ENCODE results near the gene GPR152.
A peak's percentile ranks its signal among the peaks of the same experiment; 100 is the strongest.

GPR152 gene

GRCh38 chr11:67445515-67445914 is 7.0 kb downstream of the GPR152 start:
- 93% methylated on average over 3 of the region's 5 CpGs for WGBS (ENCODE audit: insufficient coverage)
- Histone ChIP-seq H3K4me3 (ENCODE audit: control insufficient read depth in 1 of 7, extremely low read depth in 1 of 7, insufficient read depth in 4 of 7, low read depth in 2 of 7, low read length in 6 of 7) (peak overlapping the region in 1 of 7 experiments; percentile 68), H3K27ac (ENCODE audit: insufficient read depth in 1 of 2, low read depth in 1 of 2, low read length in 2 of 2, poor library complexity in 1 of 2, severe bottlenecking in 2 of 2) (no peak overlapping the region), H3K27me3 (replicated peaks in 2 of 5; ENCODE audit: control insufficient read depth in 4 of 5, insufficient read depth in 5 of 5, low read length in 4 of 5) (no peaks in the 10 kb centered on the region), H3K4me1 (ENCODE audit: control extremely low read depth in 1 of 4, control insufficient read depth in 4 of 4, insufficient read depth in 4 of 4, low read length in 3 of 4) (peaks cover 0 to 54% (median 42%) of the 10 kb centered on the region in 4 experiments), H3K9me3 (ENCODE audit: control extremely low read depth in 1 of 5, control insufficient read depth in 4 of 5, insufficient read depth in 2 of 5, low read depth in 1 of 5, low read length in 4 of 5) (no peaks in the 10 kb centered on the region), H3K36me3 (ENCODE audit: control insufficient read depth in 4 of 4, insufficient read depth in 4 of 4, low read length in 3 of 4) (peaks cover 0 to 8% (median 0%) of the 10 kb centered on the region in 4 experiments)
- CTCF ChIA-PET: no interaction called here
- DNase-seq: no peak
- POLR2A ChIA-PET: no interaction called here

- Histone ChIP-seq H3K4me3 (ENCODE audit: control insufficient read depth in 1 of 7, extremely low read depth in 1 of 7, insufficient read depth in 4 of 7, low read depth in 2 of 7, low read length in 6 of 7) (peak overlapping the region in 4 of 7 experiments; percentile 27 to 75 (median 64)), H3K27me3 (replicated peaks in 2 of 5; ENCODE audit: control insufficient read depth in 4 of 5, insufficient read depth in 5 of 5, low read length in 4 of 5) (no peaks in the 10 kb centered on the region), H3K27ac (ENCODE audit: insufficient read depth in 1 of 2, low read depth in 1 of 2, low read length in 2 of 2, poor library complexity in 1 of 2, severe bottlenecking in 2 of 2) (peak overlapping the region in 1 of 2 experiments; percentile 66), H3K36me3 (ENCODE audit: control insufficient read depth in 4 of 4, insufficient read depth in 4 of 4, low read length in 3 of 4) (peaks cover 0 to 22% (median 0%) of the 10 kb centered on the region in 4 experiments), H3K4me1 (ENCODE audit: control extremely low read depth in 1 of 4, control insufficient read depth in 4 of 4, insufficient read depth in 4 of 4, low read length in 3 of 4) (peaks cover 0 to 66% (median 58%) of the 10 kb centered on the region in 4 experiments), H3K9me3 (ENCODE audit: control extremely low read depth in 1 of 5, control insufficient read depth in 4 of 5, insufficient read depth in 2 of 5, low read depth in 1 of 5, low read length in 4 of 5) (no peaks in the 10 kb centered on the region)
- POLR2A ChIA-PET: no interaction called here
- CTCF ChIA-PET: no interaction called here
- no peak for DNase-seq
- WGBS (ENCODE audit: insufficient coverage): 74% methylated on average over 30 of the region's 45 CpGs
These were observed 9.8 kb downstream of the GPR152 start for GRCh38 chr11:67442504-67443404.

DNA sequence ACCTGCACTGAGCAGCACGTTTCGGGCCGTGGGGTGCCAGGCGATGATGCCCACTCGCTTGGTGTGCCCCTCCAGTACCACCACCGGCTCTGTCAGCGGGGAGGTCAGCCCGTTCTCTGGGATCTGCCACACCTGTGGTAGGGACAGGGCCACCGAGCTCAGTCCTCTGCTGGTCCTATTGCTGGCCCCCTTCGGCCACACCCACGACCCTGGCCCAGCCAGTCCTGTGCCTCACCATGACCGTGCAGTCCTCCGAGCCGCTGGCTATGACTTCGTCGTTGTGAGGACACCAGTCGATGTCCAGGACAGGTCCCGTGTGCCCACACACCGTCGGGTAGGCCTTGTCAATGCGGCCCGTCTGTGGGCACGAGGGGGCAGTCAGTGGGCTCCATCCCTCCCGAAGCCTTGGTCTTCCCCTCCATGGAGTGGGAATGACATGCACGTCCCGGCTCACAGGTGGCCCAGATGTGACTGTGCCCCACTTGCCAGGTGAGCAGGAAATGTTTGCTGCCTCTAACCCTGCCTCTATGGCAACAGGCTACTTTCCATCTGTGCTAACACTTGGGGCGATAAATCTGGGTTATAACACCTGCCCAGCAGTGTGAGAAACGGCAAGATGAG is 10.7 kb downstream of the GPR152 start:
- no peak overlapping the region for H3K27ac ChIP-seq (ENCODE audit: insufficient read depth in 1 of 2, low read depth in 1 of 2, low read length in 2 of 2, poor library complexity in 1 of 2, severe bottlenecking in 2 of 2)
- H3K36me3 ChIP-seq (ENCODE audit: control insufficient read depth in 4 of 4, insufficient read depth in 4 of 4, low read length in 3 of 4): peaks cover 0 to 25% (median 0%) of the 10 kb centered on the region in 4 experiments
- no peak overlapping the region for H3K4me3 ChIP-seq (ENCODE audit: control insufficient read depth in 1 of 7, extremely low read depth in 1 of 7, insufficient read depth in 4 of 7, low read depth in 2 of 7, low read length in 6 of 7)
- POLR2A ChIA-PET: no interaction called here
- no peaks in the 10 kb centered on the region for H3K27me3 ChIP-seq (replicated peaks in 2 of 5; ENCODE audit: control insufficient read depth in 4 of 5, insufficient read depth in 5 of 5, low read length in 4 of 5)
- CTCF ChIA-PET: interaction anchor here (1.2 to 2.1 kb wide), 4 partner anchors 13 to 51 kb away, joined by 3 to 11 read pairs (median 3); partner anchors contain the start of genes PPP1CA, RAD9A and RPS6KB2
- no peaks in the 10 kb centered on the region for H3K9me3 ChIP-seq (ENCODE audit: control extremely low read depth in 1 of 5, control insufficient read depth in 4 of 5, insufficient read depth in 2 of 5, low read depth in 1 of 5, low read length in 4 of 5)
- peaks cover 1 to 73% (median 65%) of the 10 kb centered on the region in 4 experiments for H3K4me1 ChIP-seq (ENCODE audit: control extremely low read depth in 1 of 4, control insufficient read depth in 4 of 4, insufficient read depth in 4 of 4, low read length in 3 of 4)
- DNase-seq: no peak
- 93% methylated on average over 28 of the region's 28 CpGs for WGBS (ENCODE audit: insufficient coverage)

DNA sequence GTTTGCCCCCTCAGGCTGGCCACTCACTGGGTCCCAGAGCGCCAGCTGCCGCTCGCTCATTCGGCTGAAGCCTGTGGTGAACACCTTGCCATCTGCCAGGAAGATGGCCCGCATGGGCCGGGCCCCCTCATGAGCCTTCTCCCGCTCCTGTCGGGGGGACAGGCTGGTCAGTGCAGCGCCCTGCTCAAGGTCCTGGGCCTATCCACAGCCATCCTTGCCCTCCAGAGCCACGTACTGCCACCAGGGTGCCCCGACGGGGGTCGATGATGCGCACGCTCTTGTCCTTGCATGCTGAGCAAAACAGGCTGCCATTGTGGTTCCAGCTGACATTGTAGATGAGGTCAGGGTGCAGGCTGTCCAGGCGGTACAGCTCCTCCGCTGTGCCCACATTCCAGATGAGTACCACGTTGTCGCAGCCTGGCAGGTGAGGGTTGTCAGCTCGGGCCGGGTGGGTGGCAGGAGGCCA is 11.4 kb downstream of the GPR152 start:
- H3K9me3 ChIP-seq (ENCODE audit: control extremely low read depth in 1 of 5, control insufficient read depth in 4 of 5, insufficient read depth in 2 of 5, low read depth in 1 of 5, low read length in 4 of 5): no peaks in the 10 kb centered on the region
- peaks cover 1 to 80% (median 71%) of the 10 kb centered on the region in 4 experiments for H3K4me1 ChIP-seq (ENCODE audit: control extremely low read depth in 1 of 4, control insufficient read depth in 4 of 4, insufficient read depth in 4 of 4, low read length in 3 of 4)
- CTCF ChIA-PET: interaction anchor here (0.6 to 2.1 kb wide), 7 partner anchors 9 to 64 kb away, joined by 3 to 11 read pairs (median 3); partner anchors contain the start of genes PITPNM1, PPP1CA, RAD9A and RPS6KB2
- H3K27ac ChIP-seq (ENCODE audit: insufficient read depth in 1 of 2, low read depth in 1 of 2, low read length in 2 of 2, poor library complexity in 1 of 2, severe bottlenecking in 2 of 2): no peak overlapping the region
- WGBS (ENCODE audit: insufficient coverage): 85% methylated on average over 19 of the region's 21 CpGs
- POLR2A ChIA-PET: interaction anchor here (1.4 kb wide), 1 partner anchor 40 kb away, joined by 6 read pairs; the partner anchor contains the start of gene PPP1CA
- no peak overlapping the region for H3K4me3 ChIP-seq (ENCODE audit: control insufficient read depth in 1 of 7, extremely low read depth in 1 of 7, insufficient read depth in 4 of 7, low read depth in 2 of 7, low read length in 6 of 7)
- no peaks in the 10 kb centered on the region for H3K27me3 ChIP-seq (replicated peaks in 2 of 5; ENCODE audit: control insufficient read depth in 4 of 5, insufficient read depth in 5 of 5, low read length in 4 of 5)
- no peak for DNase-seq
- peaks cover 0 to 29% (median 0%) of the 10 kb centered on the region in 4 experiments for H3K36me3 ChIP-seq (ENCODE audit: control insufficient read depth in 4 of 4, insufficient read depth in 4 of 4, low read length in 3 of 4)

GRCh38 chr11:67440229-67441097 is 12.1 kb downstream of the GPR152 start:
- no peaks in the 10 kb centered on the region for H3K9me3 ChIP-seq (ENCODE audit: control extremely low read depth in 1 of 5, control insufficient read depth in 4 of 5, insufficient read depth in 2 of 5, low read depth in 1 of 5, low read length in 4 of 5)
- WGBS (ENCODE audit: insufficient coverage): 60% methylated on average over 14 of the region's 17 CpGs
- CTCF ChIA-PET: interaction anchor here (0.6 to 2.1 kb wide), 9 partner anchors 9 to 65 kb away, joined by 3 to 11 read pairs (median 3); partner anchors contain the start of genes PITPNM1, PPP1CA, RAD9A and RPS6KB2
- H3K27ac ChIP-seq (ENCODE audit: insufficient read depth in 1 of 2, low read depth in 1 of 2, low read length in 2 of 2, poor library complexity in 1 of 2, severe bottlenecking in 2 of 2): no peak overlapping the region
- no peaks in the 10 kb centered on the region for H3K27me3 ChIP-seq (replicated peaks in 2 of 5; ENCODE audit: control insufficient read depth in 4 of 5, insufficient read depth in 5 of 5, low read length in 4 of 5)
- POLR2A ChIA-PET: interaction anchor here (1.4 kb wide), 1 partner anchor 39 kb away, joined by 6 read pairs; the partner anchor contains the start of gene PPP1CA
- peaks cover 2 to 36% (median 4%) of the 10 kb centered on the region in 4 experiments for H3K36me3 ChIP-seq (ENCODE audit: control insufficient read depth in 4 of 4, insufficient read depth in 4 of 4, low read length in 3 of 4)
- peaks cover 1 to 85% (median 75%) of the 10 kb centered on the region in 4 experiments for H3K4me1 ChIP-seq (ENCODE audit: control extremely low read depth in 1 of 4, control insufficient read depth in 4 of 4, insufficient read depth in 4 of 4, low read length in 3 of 4)
- no peak overlapping the region for H3K4me3 ChIP-seq (ENCODE audit: control insufficient read depth in 1 of 7, extremely low read depth in 1 of 7, insufficient read depth in 4 of 7, low read depth in 2 of 7, low read length in 6 of 7)
- no peak for DNase-seq

Measured in common myeloid progenitor, CD34-positive (primary cell).